ENCODE results near the gene KLHL13.
"Not testable (repeated sequence)": the region's sequence is repeated elsewhere in the genome, so short reads cannot be mapped to it uniquely, and the experiment has no call there.

GRCh38 chrX:118002417-118002816 lies 114.2 kb downstream of the KLHL13 start:
- TF ChIP-seq YY1 (IDR thresholded peaks at IDR 0.05; ENCODE audit: insufficient read depth, insufficient read length); SUZ12 (IDR thresholded peaks at IDR 0.05; ENCODE audit: extremely low read depth, insufficient read depth, insufficient read length): not testable (repeated sequence)

Data from NT2/D1 (cell line).